HG03378 (cell line): ENCODE results near the gene XIAP.

Source experiments
- ATAC-seq: cut with Tn5 transposase; IDR thresholded peaks from one replicate; pipeline ENCODE4 v1.9.1; 2021; ENCODE audit warnings: mild to moderate bottlenecking, moderate library complexity; ENCODE audit not compliant: unreplicated experiment

Gene XIAP

GRCh38 chrX:123949846-123950245 is 90.0 kb downstream of the XIAP start:
- no peak for ATAC-seq

DNA sequence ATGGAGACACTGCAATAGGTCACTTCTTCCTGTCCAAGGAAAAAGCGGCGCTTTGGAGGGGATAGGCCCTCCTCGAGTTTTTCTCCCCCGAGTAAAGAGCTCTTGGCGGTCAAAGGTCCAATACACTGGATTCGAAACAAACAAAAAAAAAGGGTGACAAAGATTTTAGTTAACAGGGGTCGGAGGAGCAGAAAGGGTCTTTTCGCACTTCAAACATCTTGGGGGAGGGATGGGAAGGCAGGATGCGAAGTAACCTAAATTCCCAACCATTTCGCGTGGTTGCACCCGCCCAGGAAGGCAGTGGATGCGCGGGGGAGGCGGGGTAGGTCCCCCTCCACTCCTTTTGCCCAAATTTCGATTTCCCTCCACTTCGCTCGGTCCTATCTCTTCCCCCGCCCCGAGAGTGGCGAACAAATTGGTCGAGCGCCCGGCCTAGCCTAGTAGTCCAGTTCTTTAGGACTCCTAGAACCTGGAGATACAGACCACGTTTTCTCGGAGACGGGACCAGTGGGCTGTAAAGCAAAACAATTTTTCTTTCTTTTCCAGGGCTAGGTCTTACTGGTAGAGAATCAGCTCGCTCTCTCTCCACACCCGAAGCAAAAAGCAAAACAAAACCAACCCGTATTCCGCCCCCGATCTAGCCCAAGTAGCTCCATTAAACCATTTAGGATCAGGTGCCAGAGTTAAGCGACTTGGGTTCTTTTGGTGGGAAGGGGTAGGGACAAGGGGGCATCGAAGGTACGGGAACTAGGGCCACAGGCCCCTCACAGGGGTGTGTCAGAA is 99.6 kb downstream of the XIAP start:
- no peak for ATAC-seq

DNA sequence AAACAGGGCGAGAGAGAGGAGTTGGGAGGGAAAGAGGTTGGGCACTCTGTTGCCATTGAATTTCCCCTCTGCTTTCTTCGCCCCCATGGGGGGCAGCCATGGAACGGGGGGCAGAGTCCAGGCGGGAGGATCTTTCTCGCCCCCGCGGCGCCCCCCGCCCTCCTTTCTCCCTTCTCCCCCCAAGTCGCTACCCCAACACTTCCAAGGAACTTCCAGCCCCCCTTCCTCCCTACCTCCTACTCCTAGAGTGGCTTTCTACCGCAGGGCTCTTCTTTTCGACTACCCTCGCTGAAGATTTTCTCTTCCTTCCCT is 101.1 kb downstream of the XIAP start:
- no peak for ATAC-seq

GRCh38 chrX:123961268-123962005 is 101.6 kb downstream of the XIAP start, which contains the start of gene STAG2:
Gene STAG2 (plus strand): TSS chrX:123961706. CDS start chrX:124022628, 60,922 bp downstream.
- ATAC-seq: no peak

DNA sequence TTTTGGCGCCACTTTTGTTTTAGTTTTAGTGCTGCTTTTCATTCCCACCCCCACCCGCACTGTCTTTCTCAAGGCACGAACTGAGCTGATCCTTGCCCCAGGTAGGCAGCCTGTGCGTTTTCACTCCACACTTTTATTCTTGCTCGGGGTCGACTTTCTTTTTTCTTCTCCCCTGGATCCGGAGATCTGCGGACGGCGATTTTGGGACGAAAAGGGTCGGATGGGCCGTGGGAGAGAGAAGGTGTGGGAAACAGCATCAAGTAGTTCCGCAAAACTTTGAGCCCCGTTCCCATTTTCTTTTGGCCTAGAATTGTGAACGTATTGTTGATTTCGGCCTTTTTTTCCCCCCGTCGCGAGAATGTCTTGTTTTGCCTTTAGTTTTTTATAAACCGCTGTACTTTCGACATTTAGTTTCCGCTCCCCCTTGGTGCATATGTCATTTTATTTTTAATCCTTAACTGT is 102.2 kb downstream of the XIAP start:
- ATAC-seq: no peak

DNA sequence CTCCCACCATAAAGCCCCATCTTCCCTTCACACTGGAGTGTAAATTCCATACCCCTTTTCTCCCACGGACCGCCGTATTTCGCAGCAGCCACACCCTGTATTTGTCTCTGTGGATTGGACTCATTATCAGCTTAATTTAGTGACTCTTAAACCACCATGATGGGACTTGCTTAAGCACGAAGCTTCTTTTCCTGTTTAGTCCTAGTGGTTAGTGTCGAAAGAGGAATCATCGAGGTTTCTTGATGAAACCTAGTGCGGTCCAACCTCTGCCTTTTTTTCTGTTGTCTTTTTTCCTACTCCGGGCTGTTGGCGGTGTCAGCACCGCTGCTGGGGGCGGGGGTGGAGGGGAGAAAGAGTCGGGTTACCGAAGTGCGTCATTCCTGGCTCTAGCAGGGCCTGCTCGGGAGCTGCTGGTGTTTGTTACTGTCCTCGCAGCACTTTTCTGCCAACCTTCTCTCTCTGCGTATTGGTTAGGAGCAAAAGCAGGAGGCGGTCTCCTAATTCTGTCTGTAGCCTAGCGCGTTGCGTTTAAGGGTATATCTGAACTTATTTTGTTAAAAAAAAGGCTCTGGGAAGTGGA is 103.0 kb downstream of the XIAP start:
- peak; percentile 74 for ATAC-seq
